Loucy (cell line): ENCODE data around the gene PDE8B.

Experiments
- H2AFZ ChIP-seq: fragments of 200-600 bp; sonication (generic); 2 replicates; pipeline ENCODE4 v1.6.0; 2016; ENCODE audit warnings: antibody characterized with exemption, mild to moderate bottlenecking, low read length, moderate library complexity
- H3F3A ChIP-seq: fragments of 200-600 bp; 2 replicates; pipeline ENCODE4 v1.6.0; 2016; ENCODE audit warnings: antibody characterized with exemption, low read depth, mild to moderate bottlenecking
- H3K27me3 ChIP-seq: fragments of 200-600 bp; sonication (generic); 2 replicates; pipeline ENCODE4 v1.6.1; 2014; ENCODE audit warnings: low read length, mild to moderate bottlenecking; ENCODE audit not compliant: insufficient read depth, poor library complexity, severe bottlenecking
- H3K36me3 ChIP-seq: fragments of 200-600 bp; sonication (generic); 2 replicates; pipeline ENCODE4 v1.6.1; 2016; ENCODE audit warnings: low read length; ENCODE audit not compliant: insufficient read depth
- H3K4me1 ChIP-seq: fragments of 200-600 bp; sonication (generic); 2 replicates; pipeline ENCODE4 v1.5.1; 2014; ENCODE audit warnings: low read length, mild to moderate bottlenecking; ENCODE audit not compliant: insufficient read depth, poor library complexity, severe bottlenecking
- H3K4me2 ChIP-seq: fragments of 200-600 bp; sonication (generic); 2 replicates; pipeline ENCODE4 v1.6.0; 2014; ENCODE audit warnings: antibody characterized with exemption, low read length, low read depth, mild to moderate bottlenecking; ENCODE audit not compliant: poor library complexity, severe bottlenecking
- H3K4me3 ChIP-seq: fragments of 200-600 bp; sonication (generic); 2 replicates; pipeline ENCODE4 v1.5.1; 2014; ENCODE audit warnings: low read length, mild to moderate bottlenecking, mixed read lengths; ENCODE audit not compliant: poor library complexity, severe bottlenecking
- H3K79me2 ChIP-seq: fragments of 200-600 bp; sonication (generic); 2 replicates; pipeline ENCODE4 v1.6.1; 2014; ENCODE audit warnings: low read length; ENCODE audit not compliant: insufficient read depth
- H3K9ac ChIP-seq: fragments of 200-600 bp; sonication (generic); 2 replicates; pipeline ENCODE4 v1.6.0; 2014; ENCODE audit warnings: mild to moderate bottlenecking, low read depth, low read length, moderate library complexity; ENCODE audit not compliant: poor library complexity, severe bottlenecking
- H3K9me2 ChIP-seq: fragments of 200-600 bp; sonication (generic); replicated peaks from 2 replicates; pipeline ENCODE4 v1.6.1; 2016; ENCODE audit warnings: low read depth, low read length, mixed read lengths
- H3K9me3 ChIP-seq: fragments of 200-600 bp; sonication (generic); 2 replicates; pipeline ENCODE4 v1.6.1; 2014; ENCODE audit warnings: mild to moderate bottlenecking, antibody characterized with exemption, low read length, low read depth; ENCODE audit not compliant: insufficient read depth
- H4K20me1 ChIP-seq: fragments of 200-600 bp; sonication (generic); 2 replicates; pipeline ENCODE4 v1.6.0; 2014; ENCODE audit warnings: antibody characterized with exemption, low read length, mild to moderate bottlenecking; ENCODE audit not compliant: insufficient read depth, poor library complexity, severe bottlenecking
- EZH2phosphoT487 ChIP-seq: fragments of 200-600 bp; IDR thresholded peaks from 2 replicates; pipeline ENCODE4 v1.6.1; 2018; ENCODE audit warnings: antibody characterized with exemption, mild to moderate bottlenecking, moderate library complexity, borderline replicate concordance
- TF ChIP-seq, protein P1 (sequence below): fragments of 200-600 bp; sonication (generic); conservative IDR thresholded peaks from 2 replicates; pipeline ENCODE4 v1.5.1; 2014; ENCODE audit warnings: mild to moderate bottlenecking, antibody characterized with exemption, low read length

Gene PDE8B

DNA sequence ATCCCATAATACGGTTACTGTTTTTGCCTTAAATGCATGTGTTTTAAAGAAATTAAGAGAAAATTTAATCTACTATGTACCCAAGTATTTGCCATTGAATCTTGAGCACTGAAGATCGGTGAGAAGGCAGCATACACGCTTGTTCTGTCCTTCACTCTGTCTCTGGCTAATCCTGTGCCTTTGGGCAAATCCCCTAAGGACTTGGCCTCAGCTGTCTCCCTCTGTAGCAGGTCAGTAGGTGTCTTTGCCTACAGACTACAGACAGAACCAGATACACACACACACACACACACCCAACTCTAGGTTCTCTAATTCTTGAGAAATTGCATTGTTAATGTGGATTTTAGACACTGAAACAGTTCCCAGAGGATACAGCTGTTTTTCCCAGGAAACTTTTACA is 164.2 kb downstream of the PDE8B start:
- Histone ChIP-seq H3K9ac (no peak overlapping the region), H3F3A (no peaks in the 10 kb centered on the region), H3K4me1 (no peaks in the 10 kb centered on the region), H2AFZ (no peak overlapping the region), H3K79me2 (no peaks in the 10 kb centered on the region), H3K36me3 (no peaks in the 10 kb centered on the region), H3K4me2 (no peak overlapping the region), H3K9me2 (no peaks in the 10 kb centered on the region), H3K27me3 (no peaks in the 10 kb centered on the region), H4K20me1 (no peaks in the 10 kb centered on the region), H3K9me3 (no peaks in the 10 kb centered on the region), H3K4me3 (no peak overlapping the region)
- TF ChIP-seq EZH2phosphoT487: no peak
- TF ChIP-seq, protein P1, sequence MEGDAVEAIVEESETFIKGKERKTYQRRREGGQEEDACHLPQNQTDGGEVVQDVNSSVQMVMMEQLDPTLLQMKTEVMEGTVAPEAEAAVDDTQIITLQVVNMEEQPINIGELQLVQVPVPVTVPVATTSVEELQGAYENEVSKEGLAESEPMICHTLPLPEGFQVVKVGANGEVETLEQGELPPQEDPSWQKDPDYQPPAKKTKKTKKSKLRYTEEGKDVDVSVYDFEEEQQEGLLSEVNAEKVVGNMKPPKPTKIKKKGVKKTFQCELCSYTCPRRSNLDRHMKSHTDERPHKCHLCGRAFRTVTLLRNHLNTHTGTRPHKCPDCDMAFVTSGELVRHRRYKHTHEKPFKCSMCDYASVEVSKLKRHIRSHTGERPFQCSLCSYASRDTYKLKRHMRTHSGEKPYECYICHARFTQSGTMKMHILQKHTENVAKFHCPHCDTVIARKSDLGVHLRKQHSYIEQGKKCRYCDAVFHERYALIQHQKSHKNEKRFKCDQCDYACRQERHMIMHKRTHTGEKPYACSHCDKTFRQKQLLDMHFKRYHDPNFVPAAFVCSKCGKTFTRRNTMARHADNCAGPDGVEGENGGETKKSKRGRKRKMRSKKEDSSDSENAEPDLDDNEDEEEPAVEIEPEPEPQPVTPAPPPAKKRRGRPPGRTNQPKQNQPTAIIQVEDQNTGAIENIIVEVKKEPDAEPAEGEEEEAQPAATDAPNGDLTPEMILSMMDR: no peak

DNA sequence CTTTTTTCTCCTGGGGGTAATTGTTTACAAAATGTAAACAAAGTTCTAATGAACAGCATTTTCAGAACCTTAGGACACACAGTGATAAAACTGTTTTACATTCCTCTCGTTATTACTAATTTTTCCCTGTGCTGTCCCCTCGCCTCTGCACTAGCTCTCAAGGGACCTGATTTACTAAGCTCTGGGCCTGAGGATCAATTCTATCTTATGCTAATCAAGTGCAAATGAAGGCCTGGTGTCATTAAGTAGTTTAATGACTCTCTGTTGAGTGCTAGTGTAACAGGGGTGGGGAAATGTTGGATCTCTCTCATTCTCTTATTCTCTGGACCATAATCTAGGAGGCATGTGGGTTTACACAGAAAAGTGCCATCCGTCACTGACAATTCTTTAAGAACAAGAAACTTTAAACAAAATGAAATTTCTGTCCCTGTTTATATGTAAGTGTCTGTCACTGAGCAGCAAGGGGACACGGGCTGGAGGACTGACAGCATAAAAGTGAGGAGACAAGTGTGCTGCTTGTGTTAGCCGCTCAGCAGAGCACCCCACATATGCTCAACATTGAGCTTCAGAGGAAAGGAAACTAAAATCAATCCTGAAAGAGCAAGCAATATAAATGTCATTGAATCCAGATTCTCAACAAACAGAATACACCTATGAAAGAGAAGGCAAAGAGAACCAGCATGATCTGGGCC is 166.3 kb downstream of the PDE8B start:
- H3K4me3 ChIP-seq: no peak overlapping the region
- H4K20me1 ChIP-seq: no peaks in the 10 kb centered on the region
- H3K79me2 ChIP-seq: no peaks in the 10 kb centered on the region
- no peak overlapping the region for H3K9ac ChIP-seq
- no peaks in the 10 kb centered on the region for H3K27me3 ChIP-seq
- H3K4me2 ChIP-seq: no peak overlapping the region
- H3F3A ChIP-seq: no peaks in the 10 kb centered on the region
- no peaks in the 10 kb centered on the region for H3K9me3 ChIP-seq
- H3K9me2 ChIP-seq: no peaks in the 10 kb centered on the region
- no peaks in the 10 kb centered on the region for H3K4me1 ChIP-seq
- no peak overlapping the region for H2AFZ ChIP-seq
- H3K36me3 ChIP-seq: no peaks in the 10 kb centered on the region
- TF ChIP-seq EZH2phosphoT487: no peak
- TF ChIP-seq, protein P1: no peak

DNA sequence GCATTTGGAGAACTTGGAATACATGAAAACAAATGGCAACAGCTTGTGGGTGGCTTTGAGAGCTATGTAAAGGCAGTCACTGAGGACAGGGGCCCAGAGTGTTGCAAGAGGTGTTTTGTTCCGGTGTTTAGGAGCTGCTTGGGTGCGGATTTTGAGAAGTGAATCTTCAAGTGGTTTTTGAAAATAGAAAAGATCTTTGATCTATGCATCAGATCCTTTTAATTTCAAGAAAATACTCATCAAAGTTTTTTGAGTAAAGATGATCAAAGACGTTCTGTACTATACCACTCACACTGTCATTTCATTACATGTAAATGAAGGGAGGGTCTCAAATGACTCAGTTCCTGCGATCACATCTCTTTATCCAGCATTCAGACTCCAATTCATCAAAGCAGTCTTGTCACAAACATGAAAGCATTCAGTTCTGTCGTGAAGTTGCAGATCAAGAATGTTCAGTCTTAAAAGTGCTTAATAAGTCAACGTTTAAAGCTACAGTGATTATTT is 169.1 kb downstream of the PDE8B start:
- H3K4me2 ChIP-seq: no peak overlapping the region

More for the DNA sequence above, 169.1 kb downstream of the PDE8B start:
- Histone ChIP-seq H4K20me1 (no peaks in the 10 kb centered on the region), H3K9ac (no peak overlapping the region), H3K27me3 (no peaks in the 10 kb centered on the region), H3K4me1 (no peaks in the 10 kb centered on the region), H3K4me3 (no peak overlapping the region), H2AFZ (no peak overlapping the region), H3K79me2 (no peaks in the 10 kb centered on the region), H3K36me3 (no peaks in the 10 kb centered on the region), H3K9me3 (no peaks in the 10 kb centered on the region), H3K9me2 (no peaks in the 10 kb centered on the region), H3F3A (no peaks in the 10 kb centered on the region)
- TF ChIP-seq EZH2phosphoT487: no peak
- TF ChIP-seq, protein P1: no peak
